K562 treated with DMSO at 1 percent for 24 hours (cell line): ENCODE measurements around the gene TMPRSS15. TPM values are rescaled to one million over a fixed set of nuclear protein-coding genes. Genes with fewer than 3 reads are reported as not detected.

ENCODE experiments used
- total RNA-seq: library from RNA; unstranded; fragments of 300-600 nt; gene quantifications from 2 replicates; pipeline ENCODE4 v1.2.3, GENCODE V29; 2022; ENCODE audit warnings: low read depth; ENCODE audit not compliant: insufficient read depth

The TMPRSS15 gene
- 0.06 TPM in 1 of 2 replicates, not detected in the other for total RNA-seq

DNA sequence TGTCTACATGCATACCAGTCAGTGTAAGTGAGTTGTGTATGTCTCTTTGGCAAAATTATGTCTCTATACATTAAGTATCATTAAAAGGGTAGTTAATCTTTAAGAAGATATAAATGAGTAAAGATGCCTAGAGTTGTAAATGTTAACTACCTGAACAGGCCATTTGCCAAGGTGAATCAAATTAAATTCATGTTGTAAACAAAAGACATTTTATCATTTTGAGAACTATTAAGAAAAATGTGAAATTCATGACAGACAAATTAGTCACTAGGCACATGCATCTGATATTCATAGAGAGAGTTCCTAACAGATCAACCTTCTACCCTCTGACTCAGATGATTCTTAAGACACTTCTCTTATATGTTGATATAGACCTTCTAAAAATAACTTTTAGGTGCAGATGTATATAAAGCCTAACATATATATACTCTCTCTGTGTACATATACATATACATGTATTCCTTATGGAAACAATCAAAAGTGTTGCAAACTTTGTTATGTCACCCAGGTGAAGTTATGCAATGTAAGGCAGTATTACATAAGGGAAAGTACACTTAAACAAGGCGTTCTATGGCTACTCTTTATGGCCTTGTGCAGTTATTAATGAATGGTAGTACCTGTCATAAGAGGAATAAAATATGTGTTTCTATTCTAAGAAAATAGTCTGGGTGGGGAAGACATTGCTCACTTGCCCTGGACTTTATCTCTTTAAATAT lies at the start of gene TMPRSS15:
Gene TMPRSS15 (minus strand): TSS at position 51 of the 716 bp plus-strand sequence. CDS start 163 bp downstream, outside the sequence.

DNA sequence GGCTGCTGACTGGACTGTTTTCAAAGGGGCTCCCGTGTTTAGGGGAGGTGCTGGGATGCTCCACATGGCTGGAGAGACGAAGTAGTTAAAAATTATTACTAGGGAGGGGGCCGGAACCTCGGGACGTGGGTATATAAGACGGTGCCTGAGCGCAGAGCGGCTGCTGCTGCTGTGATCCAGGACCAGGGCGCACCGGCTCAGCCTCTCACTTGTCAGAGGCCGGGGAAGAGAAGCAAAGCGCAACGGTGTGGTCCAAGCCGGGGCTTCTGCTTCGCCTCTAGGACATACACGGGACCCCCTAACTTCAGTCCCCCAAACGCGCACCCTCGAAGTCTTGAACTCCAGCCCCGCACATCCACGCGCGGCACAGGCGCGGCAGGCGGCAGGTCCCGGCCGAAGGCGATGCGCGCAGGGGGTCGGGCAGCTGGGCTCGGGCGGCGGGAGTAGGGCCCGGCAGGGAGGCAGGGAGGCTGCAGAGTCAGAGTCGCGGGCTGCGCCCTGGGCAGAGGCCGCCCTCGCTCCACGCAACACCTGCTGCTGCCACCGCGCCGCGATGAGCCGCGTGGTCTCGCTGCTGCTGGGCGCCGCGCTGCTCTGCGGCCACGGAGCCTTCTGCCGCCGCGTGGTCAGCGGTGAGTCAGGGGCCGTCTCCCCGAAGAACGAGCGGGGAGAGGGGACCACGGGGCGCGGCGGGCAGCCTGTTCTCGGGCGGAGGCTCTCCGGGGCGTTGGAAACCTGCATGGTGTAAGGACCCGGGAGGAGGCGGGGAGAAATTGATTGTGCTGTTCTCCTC lies 158.7 kb downstream of the TMPRSS15 start, which contains the start of gene CHODL:
Gene CHODL (plus strand): TSS at position 163 of the 793 bp plus-strand sequence. CDS start 391 bp downstream, at position 554.

Other genes starting within 250 kb of the TMPRSS15 start
- 0.19 TPM in 1 of 2 replicates, not detected in the other for gene CHODL, start 159.0 kb downstream of the TMPRSS15 start, total RNA-seq